ENCODE measurements around the gene SMC3.
"Not testable (repeated sequence)": the region's sequence is repeated elsewhere in the genome, so short reads cannot be mapped to it uniquely, and the experiment has no call there.

The SMC3 gene

GRCh38 chr10:110615057-110615747 is 47.7 kb downstream of the SMC3 start:
- Histone ChIP-seq H3K9me3 (ENCODE audit: control insufficient read depth, low read length) (no peaks in the 10 kb centered on the region), H3K4me3 (ENCODE audit: low read length) (no peak overlapping the region), H3K27me3 (replicated peaks; ENCODE audit: control insufficient read depth, insufficient read depth, low read length) (peaks cover 19% of the 10 kb centered on the region), H3K9ac (ENCODE audit: low read length) (no peak overlapping the region), H3K36me3 (ENCODE audit: control insufficient read depth, insufficient read depth, low read length, severe bottlenecking) (no peaks in the 10 kb centered on the region), H3K4me1 (ENCODE audit: control insufficient read depth, insufficient read depth, low read length) (no peaks in the 10 kb centered on the region)
- peak; percentile 11 for DNase-seq (ENCODE audit: low read depth)

- no peaks in the 10 kb centered on the region for H3K36me3 ChIP-seq (ENCODE audit: control insufficient read depth, insufficient read depth, low read length, severe bottlenecking)
- H3K4me3 ChIP-seq (ENCODE audit: low read length) = no peak overlapping the region
- no peak overlapping the region for H3K9ac ChIP-seq (ENCODE audit: low read length)
- no peaks in the 10 kb centered on the region for H3K9me3 ChIP-seq (ENCODE audit: control insufficient read depth, low read length)
- no peaks in the 10 kb centered on the region for H3K4me1 ChIP-seq (ENCODE audit: control insufficient read depth, insufficient read depth, low read length)
- DNase-seq (ENCODE audit: low read depth) = no peak
- peaks cover 11% of the 10 kb centered on the region for H3K27me3 ChIP-seq (replicated peaks; ENCODE audit: control insufficient read depth, insufficient read depth, low read length)
Observed at GRCh38 chr10:110616493-110617033, 49.1 kb downstream of the SMC3 start.

GRCh38 chr10:110617425-110618229 is 50.1 kb downstream of the SMC3 start:
- H3K4me1 ChIP-seq (ENCODE audit: control insufficient read depth, insufficient read depth, low read length) = no peaks in the 10 kb centered on the region
- no peaks in the 10 kb centered on the region for H3K36me3 ChIP-seq (ENCODE audit: control insufficient read depth, insufficient read depth, low read length, severe bottlenecking)
- no peak overlapping the region for H3K4me3 ChIP-seq (ENCODE audit: low read length)
- DNase-seq (ENCODE audit: low read depth) = no peak
- H3K9ac ChIP-seq (ENCODE audit: low read length) = no peak overlapping the region
- no peaks in the 10 kb centered on the region for H3K9me3 ChIP-seq (ENCODE audit: control insufficient read depth, low read length)
- H3K27me3 ChIP-seq (replicated peaks; ENCODE audit: control insufficient read depth, insufficient read depth, low read length) = peaks cover 4% of the 10 kb centered on the region

- Histone ChIP-seq H3K4me3 (ENCODE audit: low read length) (no peak overlapping the region), H3K27me3 (replicated peaks; ENCODE audit: control insufficient read depth, insufficient read depth, low read length) (peaks cover 3% of the 10 kb centered on the region), H3K9me3 (ENCODE audit: control insufficient read depth, low read length) (no peaks in the 10 kb centered on the region), H3K36me3 (ENCODE audit: control insufficient read depth, insufficient read depth, low read length, severe bottlenecking) (no peaks in the 10 kb centered on the region), H3K4me1 (ENCODE audit: control insufficient read depth, insufficient read depth, low read length) (no peaks in the 10 kb centered on the region), H3K9ac (ENCODE audit: low read length) (no peak overlapping the region)
- no peak for DNase-seq (ENCODE audit: low read depth)
Observed at GRCh38 chr10:110618230-110618610, 50.7 kb downstream of the SMC3 start.

- Histone ChIP-seq H3K9me3 (ENCODE audit: control insufficient read depth, low read length) (no peaks in the 10 kb centered on the region), H3K9ac (ENCODE audit: low read length) (no peak overlapping the region), H3K27me3 (replicated peaks; ENCODE audit: control insufficient read depth, insufficient read depth, low read length) (no peaks in the 10 kb centered on the region), H3K4me3 (ENCODE audit: low read length) (no peak overlapping the region), H3K36me3 (ENCODE audit: control insufficient read depth, insufficient read depth, low read length, severe bottlenecking) (no peaks in the 10 kb centered on the region), H3K4me1 (ENCODE audit: control insufficient read depth, insufficient read depth, low read length) (no peaks in the 10 kb centered on the region)
- DNase-seq (ENCODE audit: low read depth) = no peak
Observed at GRCh38 chr10:110619514-110620397, 52.3 kb downstream of the SMC3 start.

- H3K4me1 ChIP-seq (ENCODE audit: control insufficient read depth, insufficient read depth, low read length) = no peaks in the 10 kb centered on the region
- no peaks in the 10 kb centered on the region for H3K27me3 ChIP-seq (replicated peaks; ENCODE audit: control insufficient read depth, insufficient read depth, low read length)
- H3K9ac ChIP-seq (ENCODE audit: low read length) = no peak overlapping the region
- no peak overlapping the region for H3K4me3 ChIP-seq (ENCODE audit: low read length)
- H3K36me3 ChIP-seq (ENCODE audit: control insufficient read depth, insufficient read depth, low read length, severe bottlenecking) = no peaks in the 10 kb centered on the region
- no peak for DNase-seq (ENCODE audit: low read depth)
- no peaks in the 10 kb centered on the region for H3K9me3 ChIP-seq (ENCODE audit: control insufficient read depth, low read length)
Observed at GRCh38 chr10:110620398-110620719, 52.9 kb downstream of the SMC3 start.

- H3K36me3 ChIP-seq (ENCODE audit: control insufficient read depth, insufficient read depth, low read length, severe bottlenecking); DNase-seq (ENCODE audit: low read depth); H3K27me3 ChIP-seq (replicated peaks; ENCODE audit: control insufficient read depth, insufficient read depth, low read length); H3K9me3 ChIP-seq (ENCODE audit: control insufficient read depth, low read length); H3K4me3 ChIP-seq (ENCODE audit: low read length); H3K4me1 ChIP-seq (ENCODE audit: control insufficient read depth, insufficient read depth, low read length); H3K9ac ChIP-seq (ENCODE audit: low read length): not testable (repeated sequence)
Observed at GRCh38 chr10:110623316-110623715, 55.8 kb downstream of the SMC3 start.

GRCh38 chr10:110625356-110625894 is 57.9 kb downstream of the SMC3 start:
- no peak overlapping the region for H3K4me3 ChIP-seq (ENCODE audit: low read length)

GRCh38 chr10:110625951-110626855 is 58.7 kb downstream of the SMC3 start:
- H3K9ac ChIP-seq (ENCODE audit: low read length) = no peak overlapping the region
- H3K4me3 ChIP-seq (ENCODE audit: low read length) = no peak overlapping the region
- no peaks in the 10 kb centered on the region for H3K4me1 ChIP-seq (ENCODE audit: control insufficient read depth, insufficient read depth, low read length)
- peaks cover 2% of the 10 kb centered on the region for H3K9me3 ChIP-seq (ENCODE audit: control insufficient read depth, low read length)
- no peaks in the 10 kb centered on the region for H3K36me3 ChIP-seq (ENCODE audit: control insufficient read depth, insufficient read depth, low read length, severe bottlenecking)
- H3K27me3 ChIP-seq (replicated peaks; ENCODE audit: control insufficient read depth, insufficient read depth, low read length) = no peaks in the 10 kb centered on the region
- no peak for DNase-seq (ENCODE audit: low read depth)

More at GRCh38 chr10:110625356-110625894, 57.9 kb downstream of the SMC3 start:
- Histone ChIP-seq H3K27me3 (replicated peaks; ENCODE audit: control insufficient read depth, insufficient read depth, low read length) (no peaks in the 10 kb centered on the region), H3K36me3 (ENCODE audit: control insufficient read depth, insufficient read depth, low read length, severe bottlenecking) (no peaks in the 10 kb centered on the region), H3K9me3 (ENCODE audit: control insufficient read depth, low read length) (peaks cover 2% of the 10 kb centered on the region), H3K9ac (ENCODE audit: low read length) (no peak overlapping the region), H3K4me1 (ENCODE audit: control insufficient read depth, insufficient read depth, low read length) (no peaks in the 10 kb centered on the region)
- no peak for DNase-seq (ENCODE audit: low read depth)

- H3K4me1 ChIP-seq (ENCODE audit: control insufficient read depth, insufficient read depth, low read length) = peaks cover 9% of the 10 kb centered on the region
- H3K27me3 ChIP-seq (replicated peaks; ENCODE audit: control insufficient read depth, insufficient read depth, low read length) = no peaks in the 10 kb centered on the region
- H3K9me3 ChIP-seq (ENCODE audit: control insufficient read depth, low read length) = peaks cover 2% of the 10 kb centered on the region
- DNase-seq (ENCODE audit: low read depth) = no peak
- no peaks in the 10 kb centered on the region for H3K36me3 ChIP-seq (ENCODE audit: control insufficient read depth, insufficient read depth, low read length, severe bottlenecking)
- H3K4me3 ChIP-seq (ENCODE audit: low read length) = no peak overlapping the region
- H3K9ac ChIP-seq (ENCODE audit: low read length) = no peak overlapping the region
Observed at GRCh38 chr10:110628161-110628560, 60.7 kb downstream of the SMC3 start.

Measured in adipocyte (in vitro differentiated cells).